B cell (primary cell): ENCODE data around the gene PLEKHJ1. TPM values are rescaled to one million over a fixed set of nuclear protein-coding genes. Genes with fewer than 3 reads are reported as not detected.

Experiments used
- ATAC-seq: fragments of 200-7000 bp; cut with Tn5 transposase; one replicate; pipeline ENCODE4 v1.10.0; 2021; ENCODE audit warnings: low read depth, mild to moderate bottlenecking, moderate number of reproducible peaks, moderate library complexity
- CTCF ChIA-PET: fragments of 350-600 bp; sonication (Branson Sonifier 250); formaldehyde crosslinking; loops from one replicate; lab custom pipeline; 2021; ENCODE audit warnings: antibody characterized with exemption, inconsistent platforms; lab: Charles Lee
- POLR2A ChIA-PET: fragments of 350-600 bp; sonication (Branson Sonifier 250); formaldehyde crosslinking; loops from one replicate; lab custom pipeline; 2021; ENCODE audit warnings: antibody characterized with exemption; lab: Charles Lee
- DNase-seq: peaks from one replicate; pipeline ENCODE4 v3.0.0; 2013
- H2AFZ ChIP-seq: 2 replicates; pipeline ENCODE4 v1.6.1; 2012; ENCODE audit warnings: mild to moderate bottlenecking, low read depth, low read length; ENCODE audit not compliant: insufficient read depth, poor library complexity, severe bottlenecking
- H3K27ac ChIP-seq, 2 donors: 1 replicate in 1 of 2; 2 replicates in 1 of 2; pipeline ENCODE4 v1.5.1; 2012 to 2013; ENCODE audit warnings: low read length in 2 of 2, mild to moderate bottlenecking in 2 of 2, moderate library complexity in 1 of 2
- H3K27me3 ChIP-seq, 4 experiments: fragments of 200-600 bp in 1 of 4; sonication (generic) in 1 of 4; replicated peaks in 1 of 4; 1 replicate in 2 of 4; 2 replicates in 2 of 4; pipeline versions ENCODE4 v1.6.1 to v1.7.0; 2013 to 2016; ENCODE audit warnings: low read length in 3 of 4, mild to moderate bottlenecking in 2 of 4, mixed read lengths in 1 of 4, moderate library complexity in 1 of 4; ENCODE audit not compliant: insufficient read depth in 4 of 4, control insufficient read depth in 3 of 4; ENCODE audit errors: control extremely low read depth in 1 of 4
- H3K36me3 ChIP-seq, 2 experiments: replicated peaks in 1 of 2; 1 replicate in 1 of 2; 2 replicates in 1 of 2; pipeline versions ENCODE4 v1.6.1 to v1.7.1; 2013; ENCODE audit warnings: low read length in 1 of 2; ENCODE audit not compliant: insufficient read depth in 2 of 2, control insufficient read depth in 1 of 2; ENCODE audit errors: control extremely low read depth in 1 of 2, extremely low read depth in 1 of 2
- H3K4me1 ChIP-seq, 2 donors: fragments of 200-600 bp in 1 of 2; sonication (generic) in 1 of 2; 1 replicate in 1 of 2; 2 replicates in 1 of 2; pipeline versions ENCODE4 v1.5.1 to v1.6.1; 2013 to 2017; ENCODE audit warnings: low read length in 2 of 2; ENCODE audit not compliant: control insufficient read depth in 2 of 2, insufficient read depth in 2 of 2
- H3K4me2 ChIP-seq: replicated peaks from 2 replicates; pipeline ENCODE3; 2012; ENCODE audit warnings: mild to moderate bottlenecking, low read depth, low read length; ENCODE audit not compliant: poor library complexity, severe bottlenecking
- H3K4me3 ChIP-seq, 5 experiments: fragments of 200-600 bp in 1 of 5; sonication (generic) in 1 of 5; 1 replicate in 3 of 5; 2 replicates in 2 of 5; pipeline versions ENCODE4 v1.5.1 to v1.7.0; 2011 to 2016; ENCODE audit warnings: low read length in 4 of 5, mild to moderate bottlenecking in 4 of 5, low read depth in 2 of 5, control low read depth in 1 of 5, moderate library complexity in 1 of 5; ENCODE audit not compliant: insufficient read depth in 1 of 5; ENCODE audit errors: control extremely low read depth in 1 of 5, extremely low read depth in 1 of 5
- H3K79me2 ChIP-seq: fragments of 200-600 bp; sonication (generic); one replicate; pipeline ENCODE4 v1.6.0; 2016; ENCODE audit warnings: low read length; ENCODE audit not compliant: control insufficient read depth, insufficient read depth
- H3K9ac ChIP-seq: fragments of 200-600 bp; sonication (generic); 2 replicates; pipeline ENCODE4 v1.6.1; 2017; ENCODE audit warnings: mild to moderate bottlenecking, low read length, moderate library complexity
- H3K9me3 ChIP-seq, 3 donors: one replicate each; pipeline versions ENCODE4 v1.6.1 to v1.7.1; 2013; ENCODE audit warnings: low read length in 2 of 3; ENCODE audit not compliant: control insufficient read depth in 2 of 3, insufficient read depth in 1 of 3; ENCODE audit errors: control extremely low read depth in 1 of 3
- H4K20me1 ChIP-seq: 2 replicates; pipeline ENCODE4 v1.6.0; 2012; ENCODE audit warnings: mild to moderate bottlenecking, low read length; ENCODE audit not compliant: insufficient read depth, control insufficient read depth, poor library complexity, severe bottlenecking
- H3K27ac Mint-ChIP-seq: one replicate; pipeline ENCODE4 v1.8.0; 2021; ENCODE audit warnings: mixed read lengths
- H3K27me3 Mint-ChIP-seq: one replicate; pipeline ENCODE4 v1.8.0; 2021; ENCODE audit warnings: mixed read lengths
- H3K4me1 Mint-ChIP-seq: one replicate; pipeline ENCODE4 v1.8.0; 2021; ENCODE audit warnings: mixed read lengths
- H3K4me3 Mint-ChIP-seq: one replicate; pipeline ENCODE4 v1.8.0; 2021; ENCODE audit warnings: mixed read lengths
- H3K9me3 Mint-ChIP-seq: one replicate; pipeline ENCODE4 v1.8.0; 2022; ENCODE audit warnings: mixed read lengths; ENCODE audit not compliant: insufficient read depth
- EZH2 ChIP-seq: IDR thresholded peaks from 2 replicates; pipeline ENCODE4 v1.6.1; 2012; ENCODE audit warnings: borderline replicate concordance, low read depth, mild to moderate bottlenecking, moderate library complexity, low read length; ENCODE audit not compliant: insufficient read depth, poor library complexity, severe bottlenecking
- WGBS: methylation state at CpG from one replicate; pipeline ENCODE4 v1.1.5; 2013; ENCODE audit warnings: missing lambda C conversion rate; ENCODE audit not compliant: insufficient coverage; 5-methylcytosine and 5-hydroxymethylcytosine counted together
- intact Hi-C: fragments of 100-400 bp; cut with micrococcal nuclease; formaldehyde crosslinking; loops from one replicate; pipeline ENCODE4 v1.10.0; 2022
- polyA plus RNA-seq: library from polyadenylated mRNA; depleted of rRNA; stranded (reverse); fragments of >200 nt; gene quantifications from 2 replicates; pipeline ENCODE4 v1.2.3, GENCODE V29; 2012
- total RNA-seq, 2 donors: library from RNA; stranded (reverse); fragments of 120-200 nt in 1 of 2; gene quantifications; 1 replicate in 1 of 2; 2 replicates in 1 of 2; pipeline versions ENCODE4 v1.2.3 to v1.2.4, GENCODE V29; 2013 to 2022
- TF ChIP-seq, protein P1 (sequence below): fragments of 200-600 bp; IDR thresholded peaks from one replicate; pipeline ENCODE4 v1.8.0; 2022; ENCODE audit warnings: antibody characterized with exemption, mild to moderate bottlenecking

Gene PLEKHJ1
- total and polyA plus RNA-seq, 2 donors (not counting 1 experiment from before 2014, with no cell fraction given), result 86.7 to 117 TPM

DNA sequence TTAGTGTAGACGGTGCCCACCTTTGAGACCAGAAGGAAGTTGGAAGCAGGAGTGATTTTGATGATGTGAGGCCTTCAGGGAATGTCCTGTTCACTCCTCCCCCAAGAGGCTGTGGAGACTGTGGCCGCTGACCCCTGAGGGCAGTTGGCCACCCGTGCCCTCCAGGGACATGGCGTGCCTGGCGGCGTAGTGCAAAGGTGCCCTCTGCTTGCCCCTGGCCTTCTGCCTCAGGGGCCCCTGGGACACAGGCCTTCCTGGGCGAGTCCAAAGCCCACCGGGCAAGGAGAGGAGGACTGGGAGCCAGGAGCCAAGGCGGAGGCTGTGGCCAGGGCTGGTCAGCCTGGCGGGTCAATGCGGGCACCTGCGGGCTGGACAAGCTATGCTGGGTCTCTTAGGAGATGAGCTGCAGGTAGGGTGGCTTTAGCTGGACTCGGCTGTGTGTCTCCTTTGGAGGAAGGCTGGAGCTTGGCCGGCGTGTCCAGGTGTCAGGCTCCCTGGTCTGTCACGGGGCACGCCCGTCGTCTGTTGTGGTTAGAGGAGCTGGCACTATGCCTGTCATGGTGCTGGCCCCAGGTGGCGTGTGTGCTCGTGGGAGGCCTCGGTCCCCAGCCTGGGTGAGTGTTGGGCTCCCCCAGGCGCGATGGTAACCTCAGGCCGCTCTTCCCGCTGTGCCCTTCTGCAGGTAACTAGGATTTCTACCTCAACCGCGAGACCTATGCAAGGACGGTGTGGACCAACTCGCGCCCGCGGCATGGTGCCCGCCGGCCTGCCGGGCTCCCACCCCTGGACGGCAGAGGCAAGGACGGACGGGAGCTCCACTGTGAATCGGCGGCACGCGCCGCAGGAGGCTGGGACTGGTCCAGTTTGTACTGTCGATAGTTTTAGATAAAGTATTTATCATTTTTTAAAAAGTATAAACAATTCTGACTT lies 6.8 kb downstream of the PLEKHJ1 start:
- ChIA-PET CTCF (interaction anchor here (0.9 to 1.3 kb wide), 5 partner anchors 45 to 408 kb away, joined by 3 to 5 read pairs (median 3); partner anchors contain the start of gene AP3D1), POLR2A (interaction anchor here (0.6 to 0.8 kb wide), 2 partner anchors 42 to 46 kb away, joined by 4 to 6 read pairs; no protein-coding TSS in a partner anchor)
- Histone ChIP-seq H3K79me2 (peaks cover 46% of the 10 kb centered on the region), H4K20me1 (peaks cover 57% of the 10 kb centered on the region), H3K27ac (no peak overlapping the region), H3K9ac (no peak overlapping the region), H3K36me3 (peaks cover 0 to 72% of the 10 kb centered on the region in 2 experiments), H3K27me3 (no peaks in the 10 kb centered on the region), H3K4me3 (no peak overlapping the region), H3K4me1 (peaks cover 11 to 32% of the 10 kb centered on the region in 2 donors), H3K9me3 (no peaks in the 10 kb centered on the region), H2AFZ (no peak overlapping the region), H3K4me2 (no peak overlapping the region)
- WGBS, result 92% methylated on average over 33 of the region's 45 CpGs
- DNase-seq (no peak), ATAC-seq (no peak)
- Mint-ChIP-seq H3K27me3 (no peaks in the 10 kb centered on the region), H3K9me3 (no peaks in the 10 kb centered on the region), H3K4me3 (no peak overlapping the region), H3K4me1 (peaks cover 31% of the 10 kb centered on the region), H3K27ac (peak overlapping the region; percentile 79)
- no peak for TF ChIP-seq EZH2
- TF ChIP-seq, protein P1, sequence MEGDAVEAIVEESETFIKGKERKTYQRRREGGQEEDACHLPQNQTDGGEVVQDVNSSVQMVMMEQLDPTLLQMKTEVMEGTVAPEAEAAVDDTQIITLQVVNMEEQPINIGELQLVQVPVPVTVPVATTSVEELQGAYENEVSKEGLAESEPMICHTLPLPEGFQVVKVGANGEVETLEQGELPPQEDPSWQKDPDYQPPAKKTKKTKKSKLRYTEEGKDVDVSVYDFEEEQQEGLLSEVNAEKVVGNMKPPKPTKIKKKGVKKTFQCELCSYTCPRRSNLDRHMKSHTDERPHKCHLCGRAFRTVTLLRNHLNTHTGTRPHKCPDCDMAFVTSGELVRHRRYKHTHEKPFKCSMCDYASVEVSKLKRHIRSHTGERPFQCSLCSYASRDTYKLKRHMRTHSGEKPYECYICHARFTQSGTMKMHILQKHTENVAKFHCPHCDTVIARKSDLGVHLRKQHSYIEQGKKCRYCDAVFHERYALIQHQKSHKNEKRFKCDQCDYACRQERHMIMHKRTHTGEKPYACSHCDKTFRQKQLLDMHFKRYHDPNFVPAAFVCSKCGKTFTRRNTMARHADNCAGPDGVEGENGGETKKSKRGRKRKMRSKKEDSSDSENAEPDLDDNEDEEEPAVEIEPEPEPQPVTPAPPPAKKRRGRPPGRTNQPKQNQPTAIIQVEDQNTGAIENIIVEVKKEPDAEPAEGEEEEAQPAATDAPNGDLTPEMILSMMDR, result no peak
- intact Hi-C loops, result no loop called here
